ENCODE data around the gene ARHGAP25. TPM values are rescaled to one million over a fixed set of nuclear protein-coding genes. Genes with fewer than 3 reads are reported as not detected.

Gene ARHGAP25
- total and polyA plus RNA-seq, 10 of the 15 experiments (the other 5 are each of a cell fraction or from before 2014, with no cell fraction given) = 0.15 to 1.0 (median 0.46) TPM

DNA sequence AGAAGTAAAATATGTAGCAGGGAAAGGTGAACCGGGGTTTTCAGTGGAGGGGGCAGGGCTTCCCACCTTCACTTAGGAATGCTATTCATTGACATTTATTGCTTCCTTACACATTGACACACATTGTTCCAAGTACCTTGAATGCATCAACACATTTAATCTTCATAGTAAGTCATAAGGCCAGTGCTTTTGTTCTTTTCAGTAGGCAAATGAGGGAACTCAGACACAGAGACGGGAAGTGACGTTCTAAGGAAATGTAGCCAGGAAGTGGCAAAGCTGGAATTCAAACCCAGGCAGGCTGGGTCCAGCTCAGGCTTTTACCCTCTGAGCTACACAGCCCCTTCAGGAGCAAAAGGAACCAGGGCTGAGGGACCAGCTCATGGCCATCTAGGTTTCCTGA is 115.9 kb downstream of the ARHGAP25 start (continued):
- TF ChIP-seq RELA (IDR thresholded peaks at IDR 0.05; ENCODE audit: borderline replicate concordance, partially characterized antibody) (no peak), CREB1 (IDR thresholded peaks at IDR 0.05; ENCODE audit: low read depth) (no peak), STAT3 (IDR thresholded peaks at IDR 0.05; ENCODE audit: low read depth, low read length) (no peak), CREM (IDR thresholded peaks at IDR 0.05; ENCODE audit: low read depth) (no peak), DPF2 (IDR thresholded peaks at IDR 0.05) (no peak)
- TF ChIP-seq, protein P1, sequence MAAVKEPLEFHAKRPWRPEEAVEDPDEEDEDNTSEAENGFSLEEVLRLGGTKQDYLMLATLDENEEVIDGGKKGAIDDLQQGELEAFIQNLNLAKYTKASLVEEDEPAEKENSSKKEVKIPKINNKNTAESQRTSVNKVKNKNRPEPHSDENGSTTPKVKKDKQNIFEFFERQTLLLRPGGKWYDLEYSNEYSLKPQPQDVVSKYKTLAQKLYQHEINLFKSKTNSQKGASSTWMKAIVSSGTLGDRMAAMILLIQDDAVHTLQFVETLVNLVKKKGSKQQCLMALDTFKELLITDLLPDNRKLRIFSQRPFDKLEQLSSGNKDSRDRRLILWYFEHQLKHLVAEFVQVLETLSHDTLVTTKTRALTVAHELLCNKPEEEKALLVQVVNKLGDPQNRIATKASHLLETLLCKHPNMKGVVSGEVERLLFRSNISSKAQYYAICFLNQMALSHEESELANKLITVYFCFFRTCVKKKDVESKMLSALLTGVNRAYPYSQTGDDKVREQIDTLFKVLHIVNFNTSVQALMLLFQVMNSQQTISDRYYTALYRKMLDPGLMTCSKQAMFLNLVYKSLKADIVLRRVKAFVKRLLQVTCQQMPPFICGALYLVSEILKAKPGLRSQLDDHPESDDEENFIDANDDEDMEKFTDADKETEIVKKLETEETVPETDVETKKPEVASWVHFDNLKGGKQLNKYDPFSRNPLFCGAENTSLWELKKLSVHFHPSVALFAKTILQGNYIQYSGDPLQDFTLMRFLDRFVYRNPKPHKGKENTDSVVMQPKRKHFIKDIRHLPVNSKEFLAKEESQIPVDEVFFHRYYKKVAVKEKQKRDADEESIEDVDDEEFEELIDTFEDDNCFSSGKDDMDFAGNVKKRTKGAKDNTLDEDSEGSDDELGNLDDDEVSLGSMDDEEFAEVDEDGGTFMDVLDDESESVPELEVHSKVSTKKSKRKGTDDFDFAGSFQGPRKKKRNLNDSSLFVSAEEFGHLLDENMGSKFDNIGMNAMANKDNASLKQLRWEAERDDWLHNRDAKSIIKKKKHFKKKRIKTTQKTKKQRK (IDR thresholded peaks at IDR 0.05; ENCODE audit: low read depth, low read length) = no peak

DNA sequence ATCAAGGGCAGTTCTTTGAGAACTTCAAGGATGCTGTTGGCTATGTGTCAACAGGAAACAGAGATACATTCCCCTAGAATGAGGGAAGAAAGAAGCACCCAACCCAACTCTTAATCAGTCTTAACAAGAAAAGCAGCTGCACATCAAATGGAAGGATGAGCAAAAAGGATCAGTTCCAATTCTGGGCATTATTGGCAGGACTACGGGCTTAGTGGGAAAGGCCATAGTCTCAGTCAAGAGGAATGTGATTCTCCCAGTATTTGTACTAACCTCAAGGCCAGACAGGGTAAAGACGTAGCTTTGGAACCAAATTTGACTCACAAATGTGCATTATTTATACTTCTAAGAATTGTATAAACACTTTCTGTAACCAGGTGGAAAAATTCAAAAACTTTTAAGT is 118.4 kb downstream of the ARHGAP25 start:
- no peak for FAIRE-seq
- CTCF ChIA-PET = interaction anchor here (1.0 to 3.2 kb wide), 2 partner anchors 17 to 35 kb away, joined by 3 to 9 read pairs; no protein-coding TSS in a partner anchor

More for the DNA sequence above, 118.4 kb downstream of the ARHGAP25 start:
- in situ Hi-C loops (cut with MboI) = no loop called here
- no TSS peak for BruUV-seq (replicated peaks)
- ATAC-seq (no peak), DNase-seq (ENCODE audit: low read depth, low spot score) (no peak)
- no peaks in the 10 kb centered on the region for H3K9me3 ChIP-seq (replicated peaks; ENCODE audit: control insufficient read depth, insufficient read depth, low read length)
- H2AFZ ChIP-seq (ENCODE audit: control insufficient read depth, low read depth, low read length) = no peak overlapping the region
- RAD21 ChIA-PET (ENCODE audit: unreplicated experiment) = no interaction called here
- peaks cover 2 to 7% of the 10 kb centered on the region in 2 experiments; a peak in 3 of 4 replicates for H3K27me3 ChIP-seq (replicated peaks in 1 of 2; ENCODE audit: control insufficient read depth in 2 of 2, insufficient read depth in 2 of 2, low read length in 1 of 2)
- no peak overlapping the region for H3K4me2 ChIP-seq (ENCODE audit: control insufficient read depth, insufficient read depth)
- no peak overlapping the region for H3K9ac ChIP-seq (ENCODE audit: control insufficient read depth, insufficient read depth, low read length)
- no peak overlapping the region for H3K27ac ChIP-seq (ENCODE audit: control insufficient read depth, insufficient read depth)
- WGBS (ENCODE audit: insufficient coverage, insufficient replicate concordance, low lambda C conversion rate, missing lambda C conversion rate) = 58% methylated on average over 2 of the region's 2 CpGs
- POLR2A ChIA-PET = no interaction called here
- no peak overlapping the region for H3K4me3 ChIP-seq
- H3K79me2 ChIP-seq (ENCODE audit: control insufficient read depth, insufficient read depth, low read length) = no peaks in the 10 kb centered on the region
- no peaks in the 10 kb centered on the region for H3K4me1 ChIP-seq (ENCODE audit: control insufficient read depth, insufficient read depth, low read length)
- SMC1A ChIA-PET (ENCODE audit: uncharacterized antibody, unreplicated experiment) = interaction anchor here (1.7 kb wide), 1 partner anchor 17 kb away, joined by 5 read pairs; no protein-coding TSS in a partner anchor
- TF ChIP-seq SRF (IDR thresholded peaks at IDR 0.05; ENCODE audit: low read depth in 2 of 2, low read length in 2 of 2) (no peak), BACH1 (IDR thresholded peaks at IDR 0.05; ENCODE audit: borderline replicate concordance) (no peak), MYC (IDR thresholded peaks at IDR 0.05; ENCODE audit: insufficient read depth, insufficient read length, insufficient replicate concordance, low read length, severe bottlenecking) (no peak), NR2C1 (IDR thresholded peaks at IDR 0.05) (no peak), RB1 (IDR thresholded peaks at IDR 0.05; ENCODE audit: borderline replicate concordance) (no peak), CHD2 (IDR thresholded peaks at IDR 0.05; ENCODE audit: borderline replicate concordance, low read depth, low read length) (no peak), RAD21 (IDR thresholded peaks at IDR 0.05; ENCODE audit: insufficient read depth, low read depth, low read length) (no peak)
- TF ChIP-seq, protein P2, sequence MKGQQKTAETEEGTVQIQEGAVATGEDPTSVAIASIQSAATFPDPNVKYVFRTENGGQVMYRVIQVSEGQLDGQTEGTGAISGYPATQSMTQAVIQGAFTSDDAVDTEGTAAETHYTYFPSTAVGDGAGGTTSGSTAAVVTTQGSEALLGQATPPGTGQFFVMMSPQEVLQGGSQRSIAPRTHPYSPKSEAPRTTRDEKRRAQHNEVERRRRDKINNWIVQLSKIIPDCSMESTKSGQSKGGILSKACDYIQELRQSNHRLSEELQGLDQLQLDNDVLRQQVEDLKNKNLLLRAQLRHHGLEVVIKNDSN (IDR thresholded peaks at IDR 0.05; ENCODE audit: borderline replicate concordance, extremely low read length, insufficient read depth, low read depth, low read length) = no peak
- TF ChIP-seq, protein P3, sequence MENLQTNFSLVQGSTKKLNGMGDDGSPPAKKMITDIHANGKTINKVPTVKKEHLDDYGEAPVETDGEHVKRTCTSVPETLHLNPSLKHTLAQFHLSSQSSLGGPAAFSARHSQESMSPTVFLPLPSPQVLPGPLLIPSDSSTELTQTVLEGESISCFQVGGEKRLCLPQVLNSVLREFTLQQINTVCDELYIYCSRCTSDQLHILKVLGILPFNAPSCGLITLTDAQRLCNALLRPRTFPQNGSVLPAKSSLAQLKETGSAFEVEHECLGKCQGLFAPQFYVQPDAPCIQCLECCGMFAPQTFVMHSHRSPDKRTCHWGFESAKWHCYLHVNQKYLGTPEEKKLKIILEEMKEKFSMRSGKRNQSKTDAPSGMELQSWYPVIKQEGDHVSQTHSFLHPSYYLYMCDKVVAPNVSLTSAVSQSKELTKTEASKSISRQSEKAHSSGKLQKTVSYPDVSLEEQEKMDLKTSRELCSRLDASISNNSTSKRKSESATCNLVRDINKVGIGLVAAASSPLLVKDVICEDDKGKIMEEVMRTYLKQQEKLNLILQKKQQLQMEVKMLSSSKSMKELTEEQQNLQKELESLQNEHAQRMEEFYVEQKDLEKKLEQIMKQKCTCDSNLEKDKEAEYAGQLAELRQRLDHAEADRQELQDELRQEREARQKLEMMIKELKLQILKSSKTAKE (IDR thresholded peaks at IDR 0.05; ENCODE audit: low read depth, poor library complexity, severe bottlenecking) = no peak
- no peaks in the 10 kb centered on the region for H4K20me1 ChIP-seq (ENCODE audit: control insufficient read depth, insufficient read depth)
- no peaks in the 10 kb centered on the region for H3K36me3 ChIP-seq (ENCODE audit: control insufficient read depth in 2 of 2, insufficient read depth in 2 of 2, low read length in 1 of 2)
- intact Hi-C loops (cut with micrococcal nuclease; ENCODE audit: unreplicated experiment) = no loop called here

Measured in GM12878 (cell line).